ENCODE measurements around the gene ALKBH6.

The ALKBH6 gene

DNA sequence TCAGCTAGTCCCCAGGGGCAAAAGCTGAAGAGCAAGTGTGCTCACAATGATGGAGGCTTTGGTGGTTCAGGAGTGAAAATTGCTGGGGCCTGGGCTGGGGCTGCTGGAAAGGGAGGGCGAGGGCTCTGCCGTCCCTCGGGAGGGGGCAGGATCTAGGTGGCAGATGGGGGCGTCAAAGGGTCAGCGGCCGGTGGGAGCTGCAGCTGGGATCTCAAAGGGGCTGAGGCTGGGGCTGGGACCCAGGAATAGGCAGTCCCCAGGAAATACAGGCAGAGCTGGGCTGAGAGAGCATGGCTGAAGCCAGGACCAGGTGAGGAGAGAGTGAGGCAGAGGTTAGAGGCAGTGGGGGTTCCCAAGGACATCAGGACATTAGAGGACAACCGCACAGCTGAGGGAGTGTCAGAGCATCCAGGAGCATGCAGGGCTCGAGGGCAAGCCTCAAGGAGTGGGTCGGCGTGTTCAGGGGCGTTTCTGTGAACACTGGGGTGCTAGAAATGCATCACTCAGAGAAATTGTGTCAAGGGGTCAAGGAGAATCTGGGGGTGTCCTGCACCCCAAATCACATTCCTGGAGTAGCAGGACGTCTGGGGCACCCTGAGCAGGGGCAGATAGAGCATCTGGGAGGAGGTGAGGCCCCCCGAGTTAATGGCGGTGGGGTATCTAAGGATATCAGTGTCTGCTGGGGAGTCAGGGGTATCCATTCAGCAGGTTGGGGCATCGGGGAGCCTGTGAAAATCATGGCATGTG is 4.2 kb downstream of the ALKBH6 start:
- Histone ChIP-seq H2AFZ (ENCODE audit: low read depth, low read length) (no peak overlapping the region), H3K4me3 (ENCODE audit: low read length) (peak overlapping the region; percentile 68), H3K9ac (ENCODE audit: low read length) (peak overlapping the region; percentile 43; the same call in 1 of the 2 replicates)

DNA sequence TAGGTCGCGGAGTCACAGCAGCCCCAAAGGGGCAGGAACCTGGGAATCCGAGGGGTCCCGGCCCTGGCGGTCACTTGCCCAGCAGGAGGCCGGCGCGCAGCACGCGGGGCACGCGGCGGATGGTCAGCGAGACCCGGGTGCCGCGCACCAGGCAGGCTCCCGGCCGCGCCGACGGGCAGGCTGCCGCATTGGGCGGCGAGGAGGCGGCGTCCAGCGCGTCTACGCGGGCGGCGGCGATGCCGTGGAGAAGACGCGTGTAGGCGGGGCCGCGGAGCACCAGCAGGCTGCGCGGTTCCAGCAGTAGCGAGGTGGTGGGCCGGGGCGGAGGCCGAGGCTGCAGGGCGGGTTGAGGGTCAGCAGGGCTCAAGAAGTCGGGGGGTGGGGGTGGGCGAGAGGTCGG is 4.8 kb downstream of the ALKBH6 start:
- H3K4me3 ChIP-seq (ENCODE audit: low read length), result peak overlapping the region; percentile 68
- no peak overlapping the region for H3K27ac ChIP-seq (ENCODE audit: low read length)
- TF ChIP-seq, protein P1, sequence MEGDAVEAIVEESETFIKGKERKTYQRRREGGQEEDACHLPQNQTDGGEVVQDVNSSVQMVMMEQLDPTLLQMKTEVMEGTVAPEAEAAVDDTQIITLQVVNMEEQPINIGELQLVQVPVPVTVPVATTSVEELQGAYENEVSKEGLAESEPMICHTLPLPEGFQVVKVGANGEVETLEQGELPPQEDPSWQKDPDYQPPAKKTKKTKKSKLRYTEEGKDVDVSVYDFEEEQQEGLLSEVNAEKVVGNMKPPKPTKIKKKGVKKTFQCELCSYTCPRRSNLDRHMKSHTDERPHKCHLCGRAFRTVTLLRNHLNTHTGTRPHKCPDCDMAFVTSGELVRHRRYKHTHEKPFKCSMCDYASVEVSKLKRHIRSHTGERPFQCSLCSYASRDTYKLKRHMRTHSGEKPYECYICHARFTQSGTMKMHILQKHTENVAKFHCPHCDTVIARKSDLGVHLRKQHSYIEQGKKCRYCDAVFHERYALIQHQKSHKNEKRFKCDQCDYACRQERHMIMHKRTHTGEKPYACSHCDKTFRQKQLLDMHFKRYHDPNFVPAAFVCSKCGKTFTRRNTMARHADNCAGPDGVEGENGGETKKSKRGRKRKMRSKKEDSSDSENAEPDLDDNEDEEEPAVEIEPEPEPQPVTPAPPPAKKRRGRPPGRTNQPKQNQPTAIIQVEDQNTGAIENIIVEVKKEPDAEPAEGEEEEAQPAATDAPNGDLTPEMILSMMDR (IDR thresholded peaks at IDR 0.05; ENCODE audit: low read depth, low read length), result no peak
- no peak for TF ChIP-seq EZH2phosphoT487 (IDR thresholded peaks at IDR 0.05; ENCODE audit: low read depth)
- peak overlapping the region; percentile 43; the same call in 1 of the 2 replicates for H3K9ac ChIP-seq (ENCODE audit: low read length)
- peaks cover 6% of the 10 kb centered on the region for H3K4me1 ChIP-seq (ENCODE audit: low read length)
- peaks cover 8% of the 10 kb centered on the region; the same call in 1 of the 2 replicates for H3K79me2 ChIP-seq (ENCODE audit: low read length)
- no peaks in the 10 kb centered on the region for H3K9me3 ChIP-seq (ENCODE audit: insufficient read depth, low read length)
- H4K20me1 ChIP-seq (ENCODE audit: insufficient read depth, low read length), result no peaks in the 10 kb centered on the region
- H3K27me3 ChIP-seq (ENCODE audit: low read depth, low read length), result no peaks in the 10 kb centered on the region
- H3K36me3 ChIP-seq (replicated peaks; ENCODE audit: low read depth, low read length), result no peaks in the 10 kb centered on the region
- no peak overlapping the region for H2AFZ ChIP-seq (ENCODE audit: low read depth, low read length)
- H3K4me2 ChIP-seq (ENCODE audit: low read length), result peak overlapping the region; percentile 53

More for the DNA sequence above, 4.2 kb downstream of the ALKBH6 start:
- TF ChIP-seq, protein P1 (IDR thresholded peaks at IDR 0.05; ENCODE audit: low read depth, low read length), result no peak
- TF ChIP-seq EZH2phosphoT487 (IDR thresholded peaks at IDR 0.05; ENCODE audit: low read depth), result no peak
- Histone ChIP-seq H3K4me1 (ENCODE audit: low read length) (peaks cover 6% of the 10 kb centered on the region), H3K9me3 (ENCODE audit: insufficient read depth, low read length) (no peaks in the 10 kb centered on the region), H3K36me3 (replicated peaks; ENCODE audit: low read depth, low read length) (no peaks in the 10 kb centered on the region), H3K27ac (ENCODE audit: low read length) (no peak overlapping the region), H3K4me2 (ENCODE audit: low read length) (peak overlapping the region; percentile 53), H3K27me3 (ENCODE audit: low read depth, low read length) (no peaks in the 10 kb centered on the region), H3K79me2 (ENCODE audit: low read length) (peaks cover 12% of the 10 kb centered on the region), H4K20me1 (ENCODE audit: insufficient read depth, low read length) (no peaks in the 10 kb centered on the region)

DNA sequence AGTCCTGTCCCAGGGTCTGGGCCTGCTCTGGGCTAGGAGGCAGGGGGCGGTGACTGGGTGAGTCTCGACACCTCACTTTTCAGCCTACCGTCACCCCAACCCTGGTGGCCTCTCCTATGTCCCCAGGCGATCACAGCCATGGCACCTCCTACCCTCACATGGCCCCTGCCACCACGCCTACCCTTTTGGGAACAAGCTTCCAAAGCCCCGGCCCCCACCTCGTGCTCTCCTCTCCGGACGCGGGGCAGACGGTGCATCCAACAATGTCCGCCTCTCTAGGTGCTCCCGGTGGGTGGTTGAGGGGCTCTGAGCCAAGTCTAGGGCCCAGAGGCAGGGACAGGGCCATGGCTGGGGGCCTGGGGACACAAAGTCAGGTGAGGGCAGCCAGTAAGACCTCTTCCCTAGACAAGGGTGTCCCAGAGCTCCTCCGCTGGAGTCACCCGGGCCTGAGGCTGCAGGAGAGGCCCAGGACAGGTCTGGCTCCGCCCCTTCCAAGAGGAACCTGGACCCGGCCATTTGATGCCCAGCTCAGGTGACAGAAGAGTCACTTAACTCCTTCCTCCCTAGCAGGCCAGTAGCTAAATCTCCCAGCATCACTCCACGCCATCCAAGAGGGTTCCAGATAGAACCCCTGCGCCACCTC is 5.6 kb downstream of the ALKBH6 start, which contains the start of gene SYNE4:
Gene SYNE4, minus strand, starts transcription at position 478 of the 643 bp plus-strand sequence. Its CDS starts 132 bp downstream, at position 346.
- Histone ChIP-seq H3K9ac (ENCODE audit: low read length) (peak within 1 kb of the TSS; percentile 43; the same call in 1 of the 2 replicates), H3K79me2 (ENCODE audit: low read length) (peaks cover 5% of the 10 kb centered on the region; the same call in 1 of the 2 replicates), H3K36me3 (replicated peaks; ENCODE audit: low read depth, low read length) (no peaks in the 10 kb centered on the region), H3K9me3 (ENCODE audit: insufficient read depth, low read length) (no peaks in the 10 kb centered on the region), H3K27ac (ENCODE audit: low read length) (no peak within 1 kb of the TSS), H2AFZ (ENCODE audit: low read depth, low read length) (no peak within 1 kb of the TSS), H3K4me3 (ENCODE audit: low read length) (peak within 1 kb of the TSS; percentile 68), H3K27me3 (ENCODE audit: low read depth, low read length) (no peaks in the 10 kb centered on the region), H3K4me1 (ENCODE audit: low read length) (peaks cover 5% of the 10 kb centered on the region), H3K4me2 (ENCODE audit: low read length) (peak within 1 kb of the TSS; percentile 53), H4K20me1 (ENCODE audit: insufficient read depth, low read length) (no peaks in the 10 kb centered on the region)
- TF ChIP-seq, protein P1 (IDR thresholded peaks at IDR 0.05; ENCODE audit: low read depth, low read length), result no peak
- TF ChIP-seq EZH2phosphoT487 (IDR thresholded peaks at IDR 0.05; ENCODE audit: low read depth), result no peak

DNA sequence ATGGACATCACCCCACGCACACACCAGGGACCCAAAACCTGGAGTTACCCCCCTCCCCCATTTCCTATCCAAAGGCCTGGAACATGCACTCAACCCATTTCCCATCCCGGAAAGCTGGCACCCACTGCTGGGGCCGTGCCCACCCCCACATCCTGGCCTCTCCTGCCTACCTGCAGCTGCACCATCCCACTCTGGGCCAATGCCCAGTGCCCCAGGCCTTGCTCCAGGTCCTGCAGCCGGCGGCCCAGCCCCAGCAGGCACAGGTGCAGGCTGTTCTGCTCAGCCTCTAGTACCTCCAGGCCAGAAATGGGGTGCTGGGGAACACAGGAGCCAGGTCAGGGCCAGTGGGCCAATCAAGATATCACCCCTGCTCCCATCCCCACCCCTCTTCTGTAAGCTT is 7.1 kb downstream of the ALKBH6 start:
- Histone ChIP-seq H3K27ac (ENCODE audit: low read length) (no peak overlapping the region), H3K36me3 (replicated peaks; ENCODE audit: low read depth, low read length) (peaks cover under 1% of the 10 kb centered on the region), H4K20me1 (ENCODE audit: insufficient read depth, low read length) (no peaks in the 10 kb centered on the region), H3K4me3 (ENCODE audit: low read length) (no peak overlapping the region), H3K4me1 (ENCODE audit: low read length) (no peaks in the 10 kb centered on the region), H3K27me3 (ENCODE audit: low read depth, low read length) (no peaks in the 10 kb centered on the region), H2AFZ (ENCODE audit: low read depth, low read length) (no peak overlapping the region), H3K4me2 (ENCODE audit: low read length) (no peak overlapping the region), H3K9me3 (ENCODE audit: insufficient read depth, low read length) (no peaks in the 10 kb centered on the region), H3K79me2 (ENCODE audit: low read length) (no peaks in the 10 kb centered on the region; the same call in 1 of the 2 replicates), H3K9ac (ENCODE audit: low read length) (no peak overlapping the region)
- TF ChIP-seq, protein P1 (IDR thresholded peaks at IDR 0.05; ENCODE audit: low read depth, low read length), result no peak
- TF ChIP-seq EZH2phosphoT487 (IDR thresholded peaks at IDR 0.05; ENCODE audit: low read depth), result no peak

All from OCI-LY3 (cell line).